UCSD-AML1 (cell line): Measurements from ENCODE around the gene CABLES2.

ENCODE experiments used
- DNase-seq: peaks from one replicate; lab custom pipeline; 2025; ENCODE audit not compliant: unreplicated experiment; lab: John Stamatoyannopoulos, UW

The CABLES2 gene

DNA sequence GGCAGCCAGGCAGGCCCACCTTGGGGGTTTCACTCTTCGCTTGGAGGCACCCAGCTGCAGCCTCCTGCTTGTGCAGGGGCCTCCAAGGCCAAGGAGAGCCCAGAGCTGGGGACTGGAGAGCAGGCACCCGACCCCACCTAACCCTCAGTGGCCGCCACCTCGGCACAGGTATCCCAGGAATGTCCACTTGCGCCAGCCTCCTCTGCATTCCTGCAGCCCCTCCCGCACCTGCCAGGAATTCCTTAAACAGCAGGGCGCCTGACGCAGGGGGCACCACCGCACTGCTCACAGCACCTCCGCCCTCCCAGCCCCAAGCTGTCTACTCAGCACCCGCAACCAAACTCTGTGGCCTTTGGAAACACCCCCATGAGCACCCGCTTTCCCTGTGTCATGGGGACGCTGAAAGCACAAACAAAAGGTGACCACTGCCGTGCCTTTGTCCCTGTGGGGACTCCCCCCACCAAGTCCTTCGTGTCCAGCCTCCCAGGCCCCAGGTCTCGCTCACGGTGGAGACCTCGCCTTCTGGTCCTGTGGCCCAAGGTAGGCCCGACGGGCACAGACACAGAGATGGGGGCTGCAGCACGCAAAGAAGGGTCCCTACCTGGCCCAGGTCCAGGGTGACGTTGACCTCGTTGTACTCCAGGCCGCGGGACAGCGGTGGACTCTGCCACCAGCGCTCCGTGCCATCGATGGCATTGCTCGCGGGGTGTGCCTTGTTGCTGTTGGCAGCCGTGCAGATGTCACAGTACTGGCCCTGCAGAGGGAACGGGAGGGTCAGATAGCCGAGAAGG is 45.1 kb downstream of the CABLES2 start:
- no peak for DNase-seq

DNA sequence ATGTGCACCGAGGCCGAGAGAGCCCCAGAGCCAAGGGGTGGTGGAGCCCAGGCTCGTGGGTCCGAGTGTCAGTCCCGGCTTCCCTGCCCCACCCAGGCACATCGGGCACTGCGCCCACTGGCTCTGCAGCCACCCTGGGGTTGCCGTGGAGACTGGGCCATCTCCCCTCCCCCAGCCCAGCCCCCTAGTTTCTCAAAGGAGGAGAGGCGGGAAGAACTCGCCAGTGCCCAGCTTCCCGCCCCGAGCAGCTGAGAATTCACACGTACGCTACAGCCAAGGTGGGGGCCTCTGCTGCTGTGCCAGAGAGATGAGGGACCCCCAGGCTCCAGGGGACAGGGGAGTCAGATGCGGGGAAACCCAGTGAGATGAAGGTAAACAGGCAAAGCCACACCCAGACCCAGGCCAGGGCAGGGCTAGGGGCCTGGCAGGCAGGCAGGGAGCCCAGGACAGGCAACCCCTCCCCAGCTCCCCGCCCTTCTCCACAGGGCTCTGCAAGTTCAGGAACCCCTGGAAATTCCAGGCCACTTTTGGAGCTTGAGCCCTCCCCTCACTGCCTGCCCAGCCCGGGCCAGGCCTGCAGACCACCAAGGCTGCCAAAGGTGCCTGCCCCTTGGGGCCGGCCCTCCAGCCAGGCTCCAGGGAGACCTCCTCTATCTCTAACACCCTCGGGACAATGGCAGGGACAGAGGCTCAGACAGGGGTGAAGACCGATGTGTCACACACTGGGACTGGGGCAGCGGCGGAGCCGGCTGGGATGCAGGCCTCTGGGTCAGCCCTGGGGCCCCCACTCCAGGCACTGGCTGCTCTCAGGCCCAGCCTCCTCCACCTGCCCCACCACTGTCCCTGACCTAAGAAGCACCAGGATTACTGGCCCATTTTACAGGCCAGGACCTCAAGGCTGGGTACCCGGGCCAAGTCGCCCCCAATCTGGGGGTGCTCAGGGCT is 46.0 kb downstream of the CABLES2 start:
- DNase-seq = no peak

DNA sequence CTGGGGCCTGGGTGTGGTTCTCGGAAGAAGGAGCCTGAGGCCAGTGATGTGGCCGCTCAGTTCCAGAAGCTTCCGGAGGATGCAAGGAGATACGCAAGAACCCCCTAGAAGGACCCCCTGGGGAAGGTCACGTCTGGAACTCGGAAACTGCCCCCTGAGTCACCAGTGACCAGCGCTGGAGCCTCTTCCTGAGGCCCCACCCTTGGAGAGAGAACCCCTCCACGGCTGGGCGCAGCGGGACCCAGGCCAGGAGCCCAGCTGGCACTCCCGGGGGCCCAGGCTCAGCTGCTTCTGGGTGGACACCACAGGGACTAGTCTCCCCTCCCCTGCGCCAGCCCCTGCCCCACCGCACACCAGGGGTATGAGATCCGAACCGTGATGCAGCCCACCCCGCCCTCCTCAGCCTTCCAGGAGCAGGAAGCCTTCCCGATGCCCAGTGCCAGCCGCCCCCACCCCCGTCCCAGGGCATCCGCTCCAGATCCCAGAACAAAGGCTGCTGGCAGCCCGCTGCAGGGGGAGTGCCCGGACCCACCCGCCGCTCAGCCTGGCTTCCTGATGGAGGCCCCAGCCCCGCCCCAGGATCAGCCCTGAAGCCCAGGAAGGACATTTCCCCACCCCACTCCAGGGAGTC is 47.5 kb downstream of the CABLES2 start:
- DNase-seq = no peak

DNA sequence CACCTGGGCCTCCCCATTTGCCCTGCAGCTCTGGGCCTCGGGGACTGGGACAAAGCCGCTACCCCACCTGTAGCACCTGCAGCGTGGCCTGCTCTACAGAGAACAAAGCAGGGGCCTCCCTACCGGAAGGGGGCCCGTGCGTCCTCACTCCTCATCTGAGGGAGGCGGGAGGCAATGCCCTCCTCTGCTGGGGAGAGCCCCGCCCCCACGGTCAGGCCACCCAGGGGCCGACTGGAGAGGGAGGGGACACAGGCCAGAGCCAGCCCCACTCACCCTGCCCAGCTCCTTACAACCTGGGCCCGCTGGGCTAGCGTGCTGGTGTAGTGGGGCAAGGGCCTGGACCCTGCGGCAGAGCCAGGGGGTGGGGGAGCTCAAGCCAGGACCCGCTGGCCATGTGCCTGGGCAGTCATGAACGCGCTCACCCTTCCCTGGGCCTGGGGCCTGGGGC is 48.0 kb downstream of the CABLES2 start:
- no peak for DNase-seq

DNA sequence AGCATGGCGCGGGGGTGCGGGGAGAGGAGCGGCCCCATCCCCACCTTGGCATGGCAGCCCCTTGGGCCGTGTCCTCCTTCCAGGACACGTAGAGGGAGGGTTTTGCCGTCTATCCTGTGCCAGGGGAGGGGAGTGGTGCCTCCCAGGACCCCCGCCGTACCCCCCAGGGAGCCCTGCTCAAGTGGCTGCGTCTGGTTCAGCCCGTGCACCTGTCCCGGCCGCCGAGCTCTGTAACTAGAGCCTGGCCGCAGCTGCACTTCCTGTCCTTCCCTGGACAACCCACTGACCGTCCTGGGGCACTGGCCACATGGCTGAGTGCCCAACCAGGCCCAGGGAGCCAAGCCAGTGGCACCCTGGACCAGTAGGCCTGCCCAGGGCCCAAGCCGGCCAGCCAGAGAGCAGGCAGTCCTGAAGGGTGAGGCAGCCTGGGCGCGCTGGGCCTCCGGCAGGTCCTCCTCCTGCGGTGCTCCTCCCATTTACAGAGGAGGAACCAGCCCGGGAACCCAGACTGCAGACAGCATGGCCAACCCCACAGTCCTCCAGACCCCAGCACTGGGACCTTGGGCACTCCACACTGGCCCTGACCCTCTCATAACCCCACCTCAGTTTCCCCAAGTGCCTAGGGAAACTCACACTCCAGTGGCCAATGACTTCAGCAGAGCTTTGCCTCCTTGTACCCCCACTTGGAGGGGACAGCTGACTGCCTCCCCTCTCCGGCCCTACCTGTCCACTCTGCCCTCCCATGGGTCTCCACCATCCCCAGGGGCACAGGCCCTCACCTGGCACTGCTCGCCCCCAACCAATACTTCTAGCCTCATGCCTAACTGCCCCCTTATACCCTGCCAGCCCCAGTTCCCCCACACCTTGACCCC is 48.7 kb downstream of the CABLES2 start:
- DNase-seq = no peak

DNA sequence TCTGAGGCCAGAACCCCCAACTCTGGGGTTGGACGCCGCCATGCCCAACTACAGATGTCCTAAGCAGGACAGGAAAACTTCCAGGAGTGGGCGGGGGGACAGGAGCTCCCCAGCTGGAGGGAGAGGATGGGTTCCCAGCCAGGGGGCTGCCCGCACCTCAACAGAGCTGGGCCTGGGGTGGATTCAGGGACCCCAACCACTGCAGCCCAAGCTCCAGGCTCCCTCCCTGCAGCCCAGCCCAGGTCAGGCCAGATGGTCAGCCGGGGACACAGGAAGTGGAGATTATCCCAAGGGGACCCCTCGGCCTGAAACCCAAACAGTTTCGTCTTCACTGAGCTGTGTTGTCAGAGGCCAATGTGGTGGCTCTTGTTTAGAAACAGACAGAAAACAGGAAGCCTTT is 49.4 kb downstream of the CABLES2 start:
- no peak for DNase-seq

DNA sequence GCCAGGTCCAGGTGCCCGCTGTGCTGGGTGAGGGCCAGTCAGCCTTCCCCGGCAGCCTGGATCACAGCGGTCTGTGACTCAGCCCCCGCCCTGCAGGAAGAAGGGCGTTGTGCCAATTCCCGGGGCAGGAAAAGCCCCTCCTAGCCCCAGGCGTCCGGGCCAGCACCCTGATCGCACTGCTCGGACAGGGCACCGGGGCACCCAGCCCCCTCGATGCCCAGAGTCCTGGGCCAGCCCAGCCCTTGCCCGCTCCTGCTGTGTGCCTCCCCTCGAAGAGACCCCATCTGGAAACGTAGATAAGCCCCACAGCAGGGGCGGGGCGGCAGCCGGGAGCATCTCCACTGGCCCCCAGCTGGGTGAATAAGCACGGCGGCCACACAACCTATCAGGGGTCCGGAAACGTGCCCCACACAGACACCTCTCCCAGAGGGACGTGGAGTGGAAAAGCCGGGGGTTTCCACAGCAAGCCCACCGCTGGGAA is 49.9 kb downstream of the CABLES2 start:
- no peak for DNase-seq

DNA sequence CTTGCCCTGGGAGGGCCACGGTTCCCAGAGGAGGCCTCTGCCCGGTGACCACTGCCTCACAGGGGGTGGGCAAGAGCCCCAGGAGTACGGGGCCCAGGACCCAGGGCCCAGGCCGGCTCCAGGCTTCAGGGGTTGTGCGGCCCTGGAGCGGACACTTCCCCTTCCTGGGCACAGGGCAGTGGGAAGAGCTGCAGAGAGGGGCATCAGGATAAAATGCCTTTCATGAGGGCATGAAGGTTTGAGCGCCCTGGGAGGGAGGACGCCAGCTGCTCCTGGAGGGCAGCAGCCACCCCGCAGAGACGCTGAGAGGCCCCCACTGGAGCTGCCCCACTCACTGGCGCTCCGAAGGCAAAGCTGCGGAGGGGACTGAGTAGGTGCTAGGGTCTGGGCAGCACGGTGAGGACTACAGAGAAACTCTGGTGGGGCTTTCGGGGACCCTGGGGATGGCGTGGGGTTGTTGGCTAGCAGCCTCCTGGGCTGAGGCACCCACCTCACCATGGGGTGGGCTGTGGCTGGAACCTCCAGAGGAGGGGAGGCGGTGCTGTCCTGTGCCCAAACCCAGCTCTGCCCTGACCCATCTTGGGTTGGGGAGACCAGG is 50.4 kb downstream of the CABLES2 start:
- DNase-seq = no peak

DNA sequence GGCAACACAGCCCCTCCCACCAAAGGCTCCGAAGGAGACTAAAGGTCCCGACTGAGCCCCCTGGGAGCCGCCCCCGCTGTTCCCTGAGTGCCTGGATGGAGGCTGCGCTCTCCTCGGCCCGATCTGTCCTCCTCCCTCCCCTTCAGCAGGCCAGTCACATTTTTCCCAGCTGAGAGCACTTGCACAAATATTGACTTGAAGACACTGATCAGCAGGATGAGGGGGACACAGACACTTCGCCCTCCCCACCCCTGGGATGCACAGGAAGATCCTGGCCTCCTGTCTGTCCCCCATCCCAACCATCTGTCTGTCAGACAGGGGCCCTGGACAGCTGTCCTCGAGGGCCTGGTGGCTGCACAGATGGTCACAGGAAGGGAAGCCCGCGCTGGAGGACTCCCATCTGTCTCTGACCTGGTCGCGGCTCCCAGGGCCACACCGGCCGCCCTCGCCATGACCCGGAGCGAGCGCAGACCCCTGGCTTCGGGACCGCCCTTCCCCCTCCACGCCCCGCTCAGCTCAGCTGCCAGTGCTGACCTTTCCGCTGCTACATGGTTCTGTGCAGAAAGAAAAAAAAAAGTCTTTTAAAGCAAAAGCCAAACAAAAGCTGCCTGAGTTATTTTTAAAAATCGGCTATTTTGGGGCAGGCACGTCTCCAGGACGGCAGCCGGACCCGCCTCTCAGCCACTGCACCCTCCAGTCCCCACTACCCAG is 51.1 kb downstream of the CABLES2 start:
- DNase-seq = no peak

DNA sequence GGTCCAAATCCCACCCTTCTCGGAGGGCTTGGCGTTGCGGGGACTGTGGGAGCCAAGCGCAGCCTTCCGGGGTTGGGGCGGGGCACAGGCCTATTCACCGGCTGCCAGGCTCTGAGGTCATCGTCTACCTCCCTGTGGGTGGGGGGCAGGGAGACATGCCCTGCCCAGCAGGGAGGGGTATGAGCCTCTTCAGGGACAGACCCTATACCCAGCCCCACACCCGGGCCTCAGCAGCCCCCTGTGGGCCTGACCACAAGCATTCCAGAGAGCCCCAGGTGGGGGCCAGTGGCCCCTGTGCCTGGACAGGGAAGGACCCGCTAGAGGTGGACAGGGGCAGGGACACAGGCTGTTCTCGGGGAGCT is 51.6 kb downstream of the CABLES2 start:
- DNase-seq = no peak

DNA sequence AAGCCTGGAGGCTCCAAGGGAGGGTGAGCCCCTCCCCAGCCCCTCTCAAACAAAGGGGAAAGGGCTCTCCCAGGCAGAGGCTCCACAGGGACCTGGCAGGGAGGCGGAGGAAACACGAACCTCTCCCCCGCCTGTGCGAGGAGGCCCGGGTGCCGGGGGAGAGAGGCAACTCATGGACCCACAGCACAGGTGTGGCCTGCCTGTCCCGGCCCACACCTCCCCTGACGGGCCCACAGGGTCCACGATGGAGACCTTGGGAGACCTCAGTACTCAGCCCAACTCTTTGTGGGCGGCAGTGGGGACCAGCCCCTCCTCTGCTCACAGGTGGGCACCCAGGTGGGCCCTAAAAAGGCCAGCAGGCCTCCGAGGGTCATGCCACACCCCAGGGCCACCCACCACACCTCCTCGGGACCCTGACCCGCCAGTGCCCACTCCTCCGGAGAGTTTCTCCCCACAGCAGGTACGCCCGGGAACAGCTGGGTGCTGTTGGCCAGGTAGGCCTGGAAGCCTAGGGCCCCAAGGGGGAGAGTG is 52.2 kb downstream of the CABLES2 start:
- DNase-seq = no peak

DNA sequence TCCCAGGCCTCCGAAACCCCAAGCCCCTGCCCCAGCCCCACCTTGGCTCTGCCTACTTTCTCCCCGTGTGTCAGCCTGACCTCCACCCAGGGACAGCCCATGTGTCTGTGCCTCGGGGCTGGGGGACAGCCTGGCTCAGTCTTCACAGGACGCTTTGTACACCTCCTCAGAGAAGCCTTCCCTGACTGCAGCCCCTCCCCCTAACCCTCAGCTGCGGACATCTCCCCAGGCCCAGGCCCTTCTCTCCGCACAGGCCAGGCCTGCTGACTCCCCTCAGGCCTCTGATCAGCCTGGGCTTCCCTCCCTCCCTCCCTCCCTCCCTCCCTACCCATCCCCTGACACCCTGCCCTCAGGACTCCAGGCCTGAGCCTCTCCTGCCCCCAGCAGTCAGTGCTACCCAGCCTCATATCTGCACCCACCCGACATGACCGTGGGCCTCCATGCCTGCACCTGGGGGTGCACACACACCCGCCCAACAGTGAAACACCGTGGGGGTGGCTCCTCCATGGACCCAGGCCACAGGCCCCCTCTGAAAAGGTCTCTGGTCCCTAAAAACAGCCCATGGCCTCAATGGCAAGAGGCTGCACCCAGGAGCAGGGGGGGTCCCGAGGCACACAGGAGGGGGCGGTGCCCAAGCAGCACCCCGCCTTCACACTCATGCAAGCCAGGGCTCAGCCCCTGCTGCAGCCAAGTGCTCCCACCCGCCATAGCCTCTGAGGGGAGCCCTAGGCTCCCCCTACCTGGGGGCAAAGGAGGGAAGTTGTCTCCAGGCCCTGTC is 52.9 kb downstream of the CABLES2 start:
- DNase-seq = no peak

DNA sequence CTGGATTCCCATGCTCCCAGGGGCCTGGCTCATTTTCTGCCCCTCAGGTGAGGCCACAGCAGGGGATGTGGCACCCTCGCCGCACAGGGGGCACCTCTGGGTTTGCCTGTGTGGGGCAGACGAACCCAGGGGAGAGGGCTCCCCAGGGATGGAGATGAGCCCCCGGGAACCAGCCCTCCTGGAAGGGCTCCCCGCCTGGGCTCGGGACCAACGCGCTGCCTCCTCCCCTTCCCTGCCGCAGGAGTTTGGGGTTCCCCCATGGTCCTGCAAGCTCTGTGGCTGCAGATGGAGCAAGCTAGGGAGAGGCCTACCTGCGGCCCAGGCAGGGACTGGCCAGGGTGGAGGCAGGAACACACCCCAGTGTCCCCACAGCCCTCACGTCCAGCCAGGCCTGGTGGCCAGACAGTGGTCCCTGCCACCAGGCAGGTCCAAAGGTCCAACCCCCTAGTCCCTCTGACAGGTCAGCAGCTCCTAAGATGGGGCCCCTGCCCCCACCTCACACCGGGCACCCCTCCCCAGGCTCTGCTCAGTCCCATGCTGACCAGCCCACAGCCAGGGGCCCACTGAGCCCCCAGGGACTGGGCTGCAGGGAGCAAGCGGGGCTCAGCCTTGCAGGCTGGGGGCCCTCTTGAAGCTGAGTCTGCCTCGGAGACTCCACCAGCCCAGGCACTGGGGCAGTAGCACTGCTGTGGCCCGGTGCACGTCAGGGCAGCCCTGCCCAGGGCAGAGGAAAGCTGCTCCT is 53.6 kb downstream of the CABLES2 start:
- no peak for DNase-seq

DNA sequence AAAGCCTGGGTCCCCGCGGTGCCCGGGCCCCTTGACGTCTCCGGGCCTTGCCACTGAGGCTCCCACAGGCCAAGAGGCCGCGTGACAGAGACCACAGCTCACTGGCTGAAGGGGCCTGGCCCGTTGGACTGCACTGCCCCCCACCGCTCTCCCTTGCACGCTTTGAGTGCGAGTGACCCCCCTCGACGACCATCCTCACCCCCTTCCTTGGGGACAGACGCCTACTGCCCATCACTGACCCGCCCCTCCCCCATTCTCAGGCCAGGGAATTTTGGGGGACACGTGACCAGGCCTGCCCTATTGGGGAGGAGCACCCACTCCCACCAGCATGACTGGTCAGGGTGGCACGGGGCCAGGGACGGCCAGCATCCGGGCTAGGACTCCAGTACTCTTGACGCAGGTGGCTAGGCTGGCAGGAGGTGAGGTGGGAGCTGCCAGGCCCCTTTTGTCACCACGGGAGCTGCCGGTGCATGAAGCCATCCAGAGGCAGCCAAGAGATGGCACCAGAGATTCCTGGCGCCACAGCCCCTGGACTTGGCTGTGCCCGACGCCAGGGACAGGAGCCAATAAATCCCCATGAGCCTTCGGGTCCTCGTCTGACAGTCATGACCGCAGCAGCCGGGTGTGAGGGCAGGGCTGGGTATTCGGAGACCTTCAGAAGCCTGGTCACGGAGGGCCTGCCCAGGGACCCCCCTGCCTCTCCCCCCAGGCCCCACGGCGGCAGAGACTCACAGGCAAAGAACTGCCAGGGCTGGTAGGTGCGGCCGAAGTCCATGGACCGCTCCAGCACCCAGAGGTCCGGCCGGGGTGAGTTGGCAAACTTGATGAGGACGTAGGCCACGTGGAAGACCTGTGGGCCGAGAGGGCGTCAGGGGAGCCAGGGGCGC is 54.4 kb downstream of the CABLES2 start:
- no peak for DNase-seq

DNA sequence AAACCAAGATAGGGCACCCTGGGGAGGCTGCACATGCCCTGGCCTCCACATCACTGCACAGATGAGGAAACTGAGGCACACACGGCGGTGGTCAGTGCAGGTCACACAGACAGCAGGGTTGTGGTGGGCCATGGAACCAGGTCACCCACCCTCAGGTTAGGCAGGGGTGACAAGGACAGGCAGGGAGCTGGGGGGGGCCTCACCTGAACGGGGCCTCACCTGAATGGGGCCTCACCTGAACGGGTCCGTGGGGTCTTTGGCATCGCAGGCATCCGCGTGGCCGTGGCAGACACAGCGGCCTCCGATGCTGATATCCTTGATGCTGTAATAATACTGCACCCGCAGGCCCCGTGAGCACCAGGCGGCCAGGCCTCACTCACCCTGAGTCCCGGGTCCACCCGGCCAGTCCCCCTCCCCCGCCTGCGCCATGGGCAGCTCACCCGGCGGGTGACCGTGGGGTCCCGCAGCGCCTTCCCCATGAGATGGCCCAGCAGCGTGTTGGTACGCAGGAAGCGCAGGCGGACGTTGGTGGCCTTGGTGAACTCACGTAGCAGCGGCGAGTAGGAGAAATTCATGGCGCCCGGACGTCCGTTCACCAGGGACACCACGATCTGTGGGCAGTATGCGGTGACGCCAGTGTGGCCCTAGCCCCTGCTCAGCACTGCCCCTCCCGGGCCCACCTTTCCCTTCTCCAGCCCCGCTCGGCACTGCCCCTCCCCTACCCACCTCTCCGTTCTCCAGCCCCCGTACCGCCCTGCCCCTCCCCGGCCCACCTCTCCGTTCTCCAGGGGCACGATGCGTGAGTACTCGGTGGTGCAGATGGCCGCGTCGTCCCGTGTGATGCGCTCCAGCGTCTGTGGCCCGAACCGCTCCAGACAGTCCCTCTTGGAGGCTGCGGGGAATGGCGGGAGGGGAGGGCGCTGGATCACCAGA is 55.4 kb downstream of the CABLES2 start:
- DNase-seq = no peak
